ENCODE data around the gene ADGRA3.

GRCh38 chr4:22384154-22384553 is 131.7 kb downstream of the ADGRA3 start:
- TF ChIP-seq CTCF (IDR thresholded peaks at IDR 0.05; ENCODE audit: poor library complexity, severe bottlenecking) (no peak), EP300 (conservative IDR thresholded peaks at IDR 0.05; ENCODE audit: poor library complexity, severe bottlenecking) (no peak), EZH2 (IDR thresholded peaks at IDR 0.05; ENCODE audit: borderline replicate concordance, insufficient read depth, low read length, poor library complexity, severe bottlenecking) (no peak), POLR2AphosphoS5 (IDR thresholded peaks at IDR 0.05) (no peak), TAF1 (IDR thresholded peaks at IDR 0.05; ENCODE audit: low read depth) (no peak), REST (IDR thresholded peaks at IDR 0.05; ENCODE audit: borderline replicate concordance) (no peak), RAD21 (conservative IDR thresholded peaks at IDR 0.05) (no peak), MXI1 (conservative IDR thresholded peaks at IDR 0.05; ENCODE audit: poor library complexity, severe bottlenecking) (no peak), SMC3 (conservative IDR thresholded peaks at IDR 0.05; ENCODE audit: poor library complexity) (no peak)
